Activated CD4-positive, alpha-beta T cell treated with anti-CD3 and anti-CD28 coated beads for 4 hours (primary cell): ENCODE measurements around the gene NWD2.
"Not testable (repeated sequence)": the region's sequence is repeated elsewhere in the genome, so short reads cannot be mapped to it uniquely, and the experiment has no call there.

ENCODE experiments used
- DNase-seq, 2 donors: peaks; one replicate each; pipeline ENCODE4 v3.0.0-alpha.2; 2020

The NWD2 gene

GRCh38 chr4:37473807-37474206 is 229.3 kb downstream of the NWD2 start:
- DNase-seq = no peak

GRCh38 chr4:37475087-37475486 is 230.5 kb downstream of the NWD2 start:
- DNase-seq = no peak

- no peak for DNase-seq
Measured at GRCh38 chr4:37475776-37476175, 231.2 kb downstream of the NWD2 start.

GRCh38 chr4:37476256-37476655 is 231.7 kb downstream of the NWD2 start:
- no peak for DNase-seq

- DNase-seq = no peak
Measured at GRCh38 chr4:37476691-37477090, 232.1 kb downstream of the NWD2 start.

DNA sequence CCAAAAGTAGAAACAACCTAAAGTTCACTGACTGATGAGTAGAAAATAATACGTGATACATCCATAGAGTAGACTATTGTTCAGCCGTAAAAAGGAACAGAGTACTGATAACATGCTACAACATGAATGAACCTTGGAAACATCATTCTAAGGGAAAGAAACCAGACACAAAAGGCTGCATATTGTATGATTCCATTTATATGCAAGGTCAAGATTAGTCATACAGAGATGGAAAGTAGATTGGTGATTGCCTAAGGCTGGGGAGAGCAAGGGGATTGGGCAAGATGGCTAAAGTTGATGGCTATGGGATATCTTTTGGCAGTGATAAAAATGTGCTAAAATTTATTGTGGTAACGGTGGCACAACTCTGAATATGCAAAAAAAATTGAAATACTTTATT is 232.6 kb downstream of the NWD2 start:
- DNase-seq = no peak

- DNase-seq = no peak
Measured at GRCh38 chr4:37478151-37478550, 233.6 kb downstream of the NWD2 start.

DNA sequence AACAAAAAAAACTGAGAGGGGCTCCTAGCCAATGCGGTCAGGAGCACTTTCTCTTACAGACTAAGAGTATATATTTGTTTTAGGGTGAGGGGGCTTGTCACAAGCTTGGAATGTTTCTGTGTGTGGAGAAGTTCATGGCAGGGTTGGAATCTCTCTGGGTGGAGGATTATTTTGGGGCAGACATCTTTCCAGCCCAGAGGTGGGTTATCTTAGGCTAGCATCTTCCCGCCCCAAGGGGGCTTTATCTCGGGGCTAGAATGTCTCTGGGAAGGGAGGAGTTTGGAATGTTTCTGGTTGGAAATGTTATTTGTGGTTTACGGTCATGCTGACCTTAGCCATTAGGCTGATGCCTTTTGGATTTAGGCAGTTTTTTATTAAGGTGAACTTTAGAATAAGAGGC is 236.0 kb downstream of the NWD2 start:
- DNase-seq = no peak

DNA sequence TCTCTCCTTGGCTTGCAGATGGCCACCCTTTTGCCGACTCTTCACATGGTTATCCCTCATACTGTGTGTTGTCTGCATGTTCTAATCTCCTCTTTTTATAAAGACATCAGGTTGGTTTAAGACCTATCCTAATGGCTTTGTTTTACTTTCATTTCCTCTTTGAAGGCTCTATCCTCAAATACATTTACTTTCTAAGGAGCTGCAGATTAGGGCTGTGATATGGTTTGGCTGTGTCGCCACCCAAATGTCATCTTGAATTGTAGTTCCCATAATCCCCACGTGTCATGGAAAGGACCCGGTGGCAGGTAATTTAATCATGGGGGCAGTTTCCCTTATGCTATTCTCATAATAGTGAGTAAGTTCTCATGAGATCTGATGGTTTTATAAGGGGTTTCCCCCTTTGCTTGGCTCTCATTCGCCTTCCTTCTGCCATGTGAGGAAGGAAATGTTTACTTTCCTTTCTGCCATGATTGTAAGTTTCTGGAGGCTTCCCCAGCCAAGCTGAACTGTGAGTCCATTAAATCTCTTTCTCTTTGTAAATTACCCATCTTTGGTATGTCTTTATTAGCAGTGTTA is 237.1 kb downstream of the NWD2 start:
- no peak for DNase-seq

DNA sequence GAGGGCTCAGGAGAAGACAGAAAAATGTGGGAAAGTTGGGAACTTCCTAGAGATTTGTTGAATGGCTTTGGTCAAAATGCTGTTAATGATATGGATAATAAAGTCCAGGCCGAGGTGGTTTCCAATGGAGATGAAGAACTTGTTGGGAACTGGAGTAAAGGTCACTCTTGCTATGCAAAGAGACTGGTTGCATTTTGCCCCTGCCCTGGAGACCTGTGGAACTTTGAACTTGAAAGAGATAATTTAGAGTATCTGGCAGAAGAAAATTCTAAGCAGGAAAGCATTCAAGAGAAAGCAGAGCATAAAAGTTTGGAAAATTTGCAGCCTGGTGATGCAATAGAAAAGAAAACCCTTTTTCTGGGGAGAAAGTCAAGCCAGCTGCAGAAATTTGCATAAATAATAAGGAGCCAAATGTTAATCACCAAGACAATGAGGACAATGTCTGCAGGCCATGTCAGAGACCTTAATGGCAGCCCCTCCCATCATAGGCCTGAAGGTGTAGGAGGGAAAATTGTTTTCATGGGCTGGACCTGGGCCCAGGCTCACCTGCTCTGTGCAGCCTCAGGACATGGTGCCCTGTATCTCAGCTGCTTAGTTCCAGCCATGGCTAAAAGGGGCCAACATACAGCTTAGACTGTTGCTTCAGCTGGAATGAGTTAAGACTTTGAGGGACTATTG is 237.8 kb downstream of the NWD2 start:
- DNase-seq = no peak

DNA sequence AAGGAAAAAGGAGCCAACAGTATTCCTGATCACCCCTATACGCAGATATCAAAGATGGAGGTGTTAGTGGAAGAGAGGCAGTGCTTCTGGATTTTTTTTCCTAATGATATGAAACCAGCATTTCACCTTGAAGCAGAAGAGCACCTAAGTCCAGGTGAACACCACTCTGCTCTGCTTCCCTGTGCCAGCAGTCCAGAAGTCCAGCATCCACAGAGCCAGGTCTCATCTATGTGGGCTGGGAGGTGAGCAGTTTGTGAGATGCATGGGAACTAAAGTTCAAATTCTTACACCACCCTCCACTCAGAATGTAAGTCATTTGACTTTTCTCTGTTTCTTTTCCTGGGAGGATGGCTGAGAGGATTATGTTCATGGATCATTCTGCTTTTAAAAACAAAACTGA is 239.1 kb downstream of the NWD2 start:
- no peak for DNase-seq

DNA sequence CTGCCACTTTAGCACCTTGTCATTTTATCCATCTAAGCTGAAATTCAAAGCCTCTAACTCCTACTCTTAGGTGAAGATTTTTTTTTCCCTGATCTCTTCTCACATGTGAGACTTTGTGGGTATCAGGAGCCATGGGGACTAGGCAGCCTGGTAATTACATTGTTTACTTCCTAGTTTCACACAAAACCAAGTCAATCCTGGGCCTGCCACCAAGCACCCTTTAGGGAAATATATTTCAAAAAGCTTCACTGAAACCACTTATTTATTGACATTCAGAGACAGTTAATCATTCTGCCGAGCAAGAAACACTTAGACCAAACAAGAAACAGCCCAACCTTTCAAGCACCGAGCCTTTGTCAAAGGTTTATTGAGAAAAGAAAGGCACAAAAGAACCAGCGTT is 241.6 kb downstream of the NWD2 start:
- no peak for DNase-seq

- DNase-seq = no peak
Measured at GRCh38 chr4:37487668-37488067, 243.1 kb downstream of the NWD2 start.

DNA sequence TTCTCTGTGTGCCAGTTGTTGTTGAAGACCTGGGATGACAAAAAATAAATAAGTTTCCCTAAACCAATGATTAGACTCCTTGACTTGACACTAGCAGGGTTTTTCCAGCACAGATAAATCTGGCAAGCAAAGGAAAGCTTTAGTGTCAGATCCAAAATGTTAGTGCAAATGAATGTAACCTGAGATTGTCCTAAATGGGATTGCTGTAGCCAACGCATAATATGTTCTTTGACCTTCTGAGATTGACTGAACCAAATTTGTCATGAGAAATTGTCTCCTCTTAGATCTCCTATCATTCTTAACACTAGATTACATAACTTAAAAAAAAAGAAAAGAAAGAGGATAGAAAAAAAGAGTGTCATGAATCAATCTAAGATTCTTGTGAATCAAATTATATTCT is 245.2 kb downstream of the NWD2 start:
- DNase-seq = no peak

DNA sequence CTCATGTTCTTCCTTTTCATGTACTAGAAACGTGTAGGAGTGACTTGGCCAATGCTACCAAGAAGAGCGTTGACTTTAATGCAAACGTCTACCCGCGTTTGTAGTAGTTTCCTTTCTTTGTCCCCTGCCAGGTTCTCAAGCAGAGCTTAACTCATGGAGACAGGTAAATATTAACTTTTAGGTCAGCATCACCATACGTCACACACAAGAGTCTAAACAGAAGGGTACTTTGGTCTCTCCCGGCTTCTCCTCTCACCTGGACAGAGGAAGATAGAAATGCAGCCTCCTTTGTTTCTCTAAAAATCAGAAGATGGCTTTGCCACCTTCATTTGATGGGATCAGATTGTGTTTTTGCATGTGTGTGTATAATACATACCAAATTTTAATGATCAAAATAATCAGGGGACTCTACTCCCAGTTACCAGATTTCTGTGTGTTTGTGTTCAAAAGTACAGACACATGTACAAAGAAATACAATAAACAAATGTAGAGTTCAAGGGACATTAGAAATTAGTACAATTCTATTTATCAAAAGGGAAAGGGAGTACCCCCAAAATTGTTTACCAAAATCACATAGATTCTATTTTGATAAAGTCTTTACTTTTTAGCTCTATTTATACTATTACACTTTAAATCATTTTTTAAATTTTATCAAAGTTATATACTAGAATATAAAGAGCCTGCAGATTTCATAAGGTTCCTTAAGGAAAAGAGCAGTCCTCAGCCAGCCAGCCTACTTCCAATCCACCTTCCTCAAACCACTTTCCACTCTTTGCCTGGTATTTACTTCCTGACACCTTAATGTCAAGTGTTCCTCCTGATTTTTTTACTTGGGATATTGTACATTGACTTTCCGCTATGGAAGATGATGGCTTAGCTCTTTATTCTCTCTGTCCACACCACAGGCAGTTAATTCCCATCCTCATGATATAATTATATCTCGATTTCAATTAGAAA is 246.1 kb downstream of the NWD2 start:
- no peak for DNase-seq

DNA sequence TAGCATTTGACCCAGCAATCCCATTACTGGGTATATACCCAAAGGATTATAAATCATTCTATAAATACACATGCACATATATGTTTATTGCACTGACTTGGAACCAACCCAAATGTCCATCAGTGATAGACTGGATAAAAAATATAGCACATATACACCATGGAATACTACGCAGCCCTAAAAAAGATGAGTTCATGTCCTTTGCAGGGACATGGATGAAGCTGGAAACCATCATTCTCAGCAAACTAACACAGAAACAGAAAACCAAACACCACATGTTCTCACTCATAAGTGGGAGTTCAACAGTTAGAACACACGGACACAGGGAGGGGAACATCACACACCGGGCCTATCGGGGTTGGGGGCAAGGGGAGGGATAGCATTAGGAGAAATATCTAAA is 250.8 kb downstream of the NWD2 start:
- DNase-seq = not testable (repeated sequence)
